MCF 10A (cell line): ENCODE measurements around the gene GGT6. TPM values are rescaled to one million over a fixed set of nuclear protein-coding genes. Genes with fewer than 3 reads are reported as not detected.

Experiments used
- BruUV-seq: library from RNA; stranded (reverse); fragments of 400-500 nt; replicated peaks from 2 replicates; lab custom pipeline; 2021; lab: Mats Ljungman, UMichigan
- CTCF ChIA-PET: fragments of 300-600 bp; sonication (Branson Sonifier 250); formaldehyde crosslinking; extraction: SDS; loops from one replicate; lab custom pipeline; 2021; ENCODE audit warnings: antibody characterized with exemption, inconsistent platforms; lab: Yijun Ruan, JAX
- POLR2A ChIA-PET: fragments of 300-600, 350-650 bp; sonication (Branson Sonifier 250); formaldehyde crosslinking; extraction: SDS; loops from one replicate; lab custom pipeline; 2020; ENCODE audit warnings: antibody characterized with exemption, inconsistent platforms; lab: Yijun Ruan, JAX
- DNase-seq: peaks from one replicate; pipeline ENCODE4 v3.0.0-alpha.2; 2018; ENCODE audit not compliant: unreplicated experiment
- H3K27ac Mint-ChIP-seq: one replicate; pipeline ENCODE4 v1.8.0; 2022; ENCODE audit warnings: mild to moderate bottlenecking, low read depth, mixed read lengths; ENCODE audit not compliant: unreplicated experiment
- H3K27me3 Mint-ChIP-seq: one replicate; pipeline ENCODE4 v1.8.0; 2022; ENCODE audit warnings: mixed read lengths; ENCODE audit not compliant: insufficient read depth, unreplicated experiment
- H3K36me3 Mint-ChIP-seq: one replicate; pipeline ENCODE4 v1.8.0; 2022; ENCODE audit warnings: mild to moderate bottlenecking, moderate library complexity, mixed read lengths; ENCODE audit not compliant: insufficient read depth, unreplicated experiment
- H3K4me1 Mint-ChIP-seq: one replicate; pipeline ENCODE4 v1.8.0; 2022; ENCODE audit warnings: mixed read lengths; ENCODE audit not compliant: insufficient read depth, unreplicated experiment
- H3K4me3 Mint-ChIP-seq: one replicate; pipeline ENCODE4 v1.8.0; 2022; ENCODE audit warnings: mild to moderate bottlenecking, moderate library complexity, mixed read lengths; ENCODE audit not compliant: unreplicated experiment
- H3K9me3 Mint-ChIP-seq: one replicate; pipeline ENCODE4 v1.8.0; 2022; ENCODE audit warnings: mixed read lengths; ENCODE audit not compliant: unreplicated experiment
- intact Hi-C: fragments of 100-400 bp; cut with micrococcal nuclease; formaldehyde crosslinking; loops from 2 replicates; pipeline ENCODE4 v1.14.1; 2022
- total RNA-seq: library from RNA; stranded (reverse); gene quantifications from 2 replicates; pipeline ENCODE4 v1.2.3, GENCODE V29; 2022
- TF ChIP-seq, protein P1 (sequence below): fragments of 200-600 bp; IDR thresholded peaks from one replicate; pipeline ENCODE4 v1.8.0; 2022; ENCODE audit warnings: antibody characterized with exemption, mild to moderate bottlenecking; ENCODE audit not compliant: unreplicated experiment

GGT6 gene
- total RNA-seq, 1 experiment from 2014 or later = not detected

DNA sequence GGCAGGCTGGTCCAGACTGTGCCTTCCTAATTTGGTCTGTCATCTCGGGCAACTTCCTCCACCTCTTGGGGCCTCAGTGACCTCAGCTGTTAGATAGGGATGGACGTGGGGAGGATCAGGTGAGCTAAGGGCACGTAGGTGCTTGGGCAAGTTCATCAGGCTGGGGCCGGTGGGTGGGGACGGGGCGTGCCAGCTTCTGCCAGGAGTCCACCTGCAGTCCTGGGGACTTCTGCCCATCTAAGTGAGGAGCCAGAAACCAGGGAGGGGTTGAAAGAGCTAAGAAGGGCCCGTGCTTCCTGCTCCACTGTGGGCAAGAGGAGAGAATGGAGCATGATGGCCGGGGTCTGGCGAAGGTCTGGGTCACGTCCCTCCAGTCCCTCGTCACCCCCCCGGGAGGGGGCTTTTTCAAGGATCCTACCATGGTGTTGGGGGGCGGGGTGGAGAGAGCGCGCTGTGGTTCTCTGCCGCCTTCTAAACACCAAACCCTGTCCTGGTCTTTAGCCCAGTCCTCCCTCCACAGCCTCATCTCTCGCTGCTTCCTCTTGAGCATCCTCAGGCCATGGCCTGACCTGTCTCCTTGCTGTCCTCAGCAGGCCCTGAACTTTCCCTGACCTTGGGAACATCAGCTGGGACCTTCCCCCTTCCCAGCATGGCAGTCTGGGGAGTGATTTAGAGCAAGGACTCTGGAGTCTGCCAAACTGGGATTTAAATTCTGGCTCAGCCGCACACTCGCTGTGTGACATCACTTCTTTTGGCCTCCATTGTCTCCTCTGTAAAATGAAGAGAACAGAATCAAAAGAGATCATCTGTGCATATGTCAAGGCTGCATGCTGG is 40.1 kb downstream of the GGT6 start:
- BruUV-seq = no TSS peak
- Mint-ChIP-seq H3K36me3 (no peaks in the 10 kb centered on the region), H3K4me3 (no peak overlapping the region), H3K27me3 (no peaks in the 10 kb centered on the region), H3K4me1 (peaks cover 12% of the 10 kb centered on the region), H3K9me3 (peaks cover 8% of the 10 kb centered on the region), H3K27ac (peak overlapping the region; percentile 69)
- POLR2A ChIA-PET = interaction anchor here (0.5 to 1.9 kb wide), 6 partner anchors 17 to 353 kb away, joined by 3 to 5 read pairs (median 4); partner anchors contain the start of genes ANKFY1 and MYBBP1A
- CTCF ChIA-PET = interaction anchor here (0.5 to 1.0 kb wide), 3 partner anchors 8 to 106 kb away, joined by 3 read pairs; no protein-coding TSS in a partner anchor
- TF ChIP-seq, protein P1, sequence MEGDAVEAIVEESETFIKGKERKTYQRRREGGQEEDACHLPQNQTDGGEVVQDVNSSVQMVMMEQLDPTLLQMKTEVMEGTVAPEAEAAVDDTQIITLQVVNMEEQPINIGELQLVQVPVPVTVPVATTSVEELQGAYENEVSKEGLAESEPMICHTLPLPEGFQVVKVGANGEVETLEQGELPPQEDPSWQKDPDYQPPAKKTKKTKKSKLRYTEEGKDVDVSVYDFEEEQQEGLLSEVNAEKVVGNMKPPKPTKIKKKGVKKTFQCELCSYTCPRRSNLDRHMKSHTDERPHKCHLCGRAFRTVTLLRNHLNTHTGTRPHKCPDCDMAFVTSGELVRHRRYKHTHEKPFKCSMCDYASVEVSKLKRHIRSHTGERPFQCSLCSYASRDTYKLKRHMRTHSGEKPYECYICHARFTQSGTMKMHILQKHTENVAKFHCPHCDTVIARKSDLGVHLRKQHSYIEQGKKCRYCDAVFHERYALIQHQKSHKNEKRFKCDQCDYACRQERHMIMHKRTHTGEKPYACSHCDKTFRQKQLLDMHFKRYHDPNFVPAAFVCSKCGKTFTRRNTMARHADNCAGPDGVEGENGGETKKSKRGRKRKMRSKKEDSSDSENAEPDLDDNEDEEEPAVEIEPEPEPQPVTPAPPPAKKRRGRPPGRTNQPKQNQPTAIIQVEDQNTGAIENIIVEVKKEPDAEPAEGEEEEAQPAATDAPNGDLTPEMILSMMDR = no peak
- DNase-seq = no peak
- intact Hi-C loops = loop anchor here (5.0 kb wide), 2 partner anchors 98 to 313 kb away; no protein-coding TSS in a partner anchor

DNA sequence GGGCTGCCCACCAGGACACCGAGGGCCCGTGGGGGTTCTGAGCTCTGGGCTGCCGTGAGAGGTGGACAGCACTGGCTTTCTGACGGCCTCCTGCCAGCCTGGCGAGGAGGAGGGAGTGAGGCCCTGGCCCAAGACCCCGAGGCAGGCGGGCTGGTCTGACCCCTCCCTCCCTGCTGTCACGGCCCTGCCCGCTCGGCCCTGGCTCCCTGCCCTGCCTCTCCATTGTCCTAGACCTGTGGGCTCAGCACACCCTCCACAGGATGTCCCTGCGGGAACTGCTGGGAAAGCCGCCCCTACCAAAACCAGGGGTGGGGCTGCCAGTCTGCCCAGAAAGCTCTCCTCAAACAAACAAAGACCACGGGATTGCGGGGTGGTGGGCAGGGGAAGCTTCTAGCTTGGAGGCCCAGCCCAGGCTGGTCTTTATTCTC is 41.0 kb downstream of the GGT6 start:
- intact Hi-C loops = no loop called here
- no TSS peak for BruUV-seq
- peaks cover 8% of the 10 kb centered on the region for H3K9me3 Mint-ChIP-seq
- no peaks in the 10 kb centered on the region for H3K36me3 Mint-ChIP-seq
- TF ChIP-seq, protein P1 = no peak
- H3K4me3 Mint-ChIP-seq = no peak overlapping the region
- DNase-seq = no peak
- peaks cover 12% of the 10 kb centered on the region for H3K4me1 Mint-ChIP-seq
- H3K27ac Mint-ChIP-seq = no peak overlapping the region
- ChIA-PET CTCF (interaction anchor here (0.5 to 1.2 kb wide), 4 partner anchors 11 to 660 kb away, joined by 3 read pairs; no protein-coding TSS in a partner anchor), POLR2A (interaction anchor here (1.9 kb wide), 1 partner anchor 35 kb away, joined by 4 read pairs; the partner anchor contains the start of gene MYBBP1A)
- no peaks in the 10 kb centered on the region for H3K27me3 Mint-ChIP-seq

DNA sequence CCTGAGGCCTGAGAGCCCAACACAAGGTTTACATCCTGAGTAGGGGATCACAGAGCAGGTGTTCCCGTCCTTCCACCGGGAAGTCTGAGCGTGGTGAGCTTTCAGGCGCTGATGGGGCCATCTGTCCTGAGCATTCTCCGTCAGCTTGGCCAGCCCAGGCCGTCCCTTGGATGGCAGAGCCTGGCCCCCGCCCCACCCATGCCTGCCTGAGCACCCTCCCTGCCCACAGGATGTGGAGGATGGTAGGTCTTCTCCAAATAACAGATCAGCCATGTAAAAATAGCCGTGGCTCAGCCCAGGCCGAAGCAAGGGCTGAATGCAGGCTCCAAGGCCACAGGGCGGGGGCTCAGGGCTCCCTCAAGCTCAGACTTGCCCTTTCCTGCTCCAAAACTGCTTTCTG is 41.5 kb downstream of the GGT6 start:
- BruUV-seq = no TSS peak
- H3K36me3 Mint-ChIP-seq = no peaks in the 10 kb centered on the region
- peaks cover 12% of the 10 kb centered on the region for H3K4me1 Mint-ChIP-seq
- peaks cover 8% of the 10 kb centered on the region for H3K9me3 Mint-ChIP-seq
- H3K4me3 Mint-ChIP-seq = no peak overlapping the region
- H3K27ac Mint-ChIP-seq = no peak overlapping the region
- intact Hi-C loops = no loop called here
- no peaks in the 10 kb centered on the region for H3K27me3 Mint-ChIP-seq
- DNase-seq = no peak
- TF ChIP-seq, protein P1 = no peak
- ChIA-PET CTCF (interaction anchor here (0.5 to 1.2 kb wide), 3 partner anchors 47 to 659 kb away, joined by 3 read pairs; no protein-coding TSS in a partner anchor), POLR2A (interaction anchor here (1.9 kb wide), 1 partner anchor 36 kb away, joined by 4 read pairs; the partner anchor contains the start of gene MYBBP1A)

DNA sequence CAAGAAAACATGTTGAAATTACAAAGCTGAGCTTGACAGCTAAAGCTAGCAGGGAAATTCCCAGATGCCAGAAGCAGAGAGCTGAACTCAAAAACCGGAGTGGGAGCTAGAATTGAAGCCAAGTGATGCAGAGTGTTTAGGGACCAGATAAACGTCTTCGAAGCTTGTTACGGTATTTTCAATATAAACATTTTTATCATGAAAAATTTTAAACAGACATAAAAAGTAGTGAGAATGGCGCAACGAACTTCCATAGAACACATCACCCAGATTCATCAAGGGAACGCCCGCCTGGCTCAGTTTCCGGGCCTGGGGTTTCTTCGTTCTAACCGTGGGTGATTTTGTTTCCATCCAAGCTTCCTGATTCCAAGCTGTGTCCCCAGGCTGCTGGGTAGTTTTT is 43.6 kb downstream of the GGT6 start:
- Mint-ChIP-seq H3K27ac (no peak overlapping the region), H3K4me1 (peaks cover 12% of the 10 kb centered on the region), H3K4me3 (no peak overlapping the region), H3K36me3 (no peaks in the 10 kb centered on the region), H3K9me3 (peaks cover 8% of the 10 kb centered on the region), H3K27me3 (no peaks in the 10 kb centered on the region)
- DNase-seq = no peak
- POLR2A ChIA-PET = interaction anchor here (0.6 kb wide), 1 partner anchor 23 kb away, joined by 3 read pairs; no protein-coding TSS in a partner anchor
- no TSS peak for BruUV-seq
- CTCF ChIA-PET = no interaction called here
- TF ChIP-seq, protein P1 = no peak
- intact Hi-C loops = no loop called here
